ENCODE measurements around the gene DCLK2. TPM values are rescaled to one million over a fixed set of nuclear protein-coding genes. Genes with fewer than 3 reads are reported as not detected.

DCLK2 gene
- total RNA-seq, 1 donor from 2014 or later: 3.4 TPM

DNA sequence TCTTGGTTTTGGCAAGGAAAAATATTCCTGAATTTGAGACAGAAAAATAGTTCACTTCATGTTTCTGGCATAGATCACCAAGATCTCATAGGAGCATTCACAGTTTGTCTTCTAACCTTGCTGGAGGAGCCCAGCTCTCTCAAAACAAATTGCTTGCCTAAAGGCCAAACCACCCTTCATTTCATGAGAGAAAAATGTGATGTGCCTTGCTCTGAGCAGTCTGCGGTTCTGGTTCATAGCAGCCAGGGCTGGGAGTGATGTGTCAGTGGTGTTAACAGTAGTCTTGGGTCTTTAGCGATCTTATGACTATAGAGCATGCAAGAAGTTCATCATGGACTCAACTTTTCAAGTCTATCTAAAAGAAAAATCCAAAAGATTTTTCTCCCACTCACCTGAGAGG is 183.3 kb downstream of the DCLK2 start:
- no peak for TF ChIP-seq CTCF (IDR thresholded peaks at IDR 0.05; ENCODE audit: insufficient read depth, low read length, poor library complexity, severe bottlenecking)
- Histone ChIP-seq H3K4me3 (ENCODE audit: low read depth, low read length) (no peak overlapping the region), H3K36me3 (ENCODE audit: control insufficient read depth, insufficient read depth, low read length) (peaks cover 1% of the 10 kb centered on the region), H3K27me3 (ENCODE audit: control insufficient read depth, insufficient read depth, low read length) (no peaks in the 10 kb centered on the region)
- DNase-seq (ENCODE audit: low read depth): no peak

- DNase-seq (ENCODE audit: low read depth): no peak
- H3K4me3 ChIP-seq (ENCODE audit: low read depth, low read length): no peak overlapping the region
- H3K36me3 ChIP-seq (ENCODE audit: control insufficient read depth, insufficient read depth, low read length): peaks cover 1% of the 10 kb centered on the region
- H3K27me3 ChIP-seq (ENCODE audit: control insufficient read depth, insufficient read depth, low read length): no peaks in the 10 kb centered on the region
- no peak for TF ChIP-seq CTCF (IDR thresholded peaks at IDR 0.05; ENCODE audit: insufficient read depth, low read length, poor library complexity, severe bottlenecking)
Observed at GRCh38 chr4:150262611-150263010, 184.4 kb downstream of the DCLK2 start.

GRCh38 chr4:150264595-150265161 is 186.4 kb downstream of the DCLK2 start:
- no peak for DNase-seq (ENCODE audit: low read depth)
- H3K36me3 ChIP-seq (ENCODE audit: control insufficient read depth, insufficient read depth, low read length): peaks cover 1% of the 10 kb centered on the region
- no peaks in the 10 kb centered on the region for H3K27me3 ChIP-seq (ENCODE audit: control insufficient read depth, insufficient read depth, low read length)
- H3K4me3 ChIP-seq (ENCODE audit: low read depth, low read length): no peak overlapping the region
- TF ChIP-seq CTCF (IDR thresholded peaks at IDR 0.05; ENCODE audit: insufficient read depth, low read length, poor library complexity, severe bottlenecking): no peak

DNA sequence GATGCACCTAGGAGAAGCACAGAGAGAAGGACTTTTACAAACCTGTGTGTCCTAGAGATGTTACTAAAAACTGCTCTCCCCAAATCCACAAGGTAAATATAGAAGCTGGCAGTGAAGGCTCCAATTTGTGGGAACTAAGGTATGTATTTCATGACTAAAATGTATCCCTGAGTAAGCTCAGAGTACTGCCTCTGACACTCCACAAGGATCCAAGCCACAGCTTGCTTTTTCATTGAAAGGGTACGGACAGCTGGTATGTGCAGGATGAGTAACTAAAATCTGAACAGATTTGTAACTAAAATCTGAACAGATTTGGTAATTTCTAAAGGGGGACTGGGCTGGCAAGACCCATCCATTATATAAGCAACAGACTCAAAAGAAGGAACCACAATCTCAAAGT is 187.6 kb downstream of the DCLK2 start:
- peaks cover 3% of the 10 kb centered on the region for H3K36me3 ChIP-seq (ENCODE audit: control insufficient read depth, insufficient read depth, low read length)
- H3K27me3 ChIP-seq (ENCODE audit: control insufficient read depth, insufficient read depth, low read length): no peaks in the 10 kb centered on the region
- no peak for DNase-seq (ENCODE audit: low read depth)
- TF ChIP-seq CTCF (IDR thresholded peaks at IDR 0.05; ENCODE audit: insufficient read depth, low read length, poor library complexity, severe bottlenecking): no peak
- H3K4me3 ChIP-seq (ENCODE audit: low read depth, low read length): no peak overlapping the region

GRCh38 chr4:150268444-150268843 is 190.2 kb downstream of the DCLK2 start:
- no peak for DNase-seq (ENCODE audit: low read depth)
- no peak for TF ChIP-seq CTCF (IDR thresholded peaks at IDR 0.05; ENCODE audit: insufficient read depth, low read length, poor library complexity, severe bottlenecking)
- peaks cover 3% of the 10 kb centered on the region for H3K36me3 ChIP-seq (ENCODE audit: control insufficient read depth, insufficient read depth, low read length)
- H3K4me3 ChIP-seq (ENCODE audit: low read depth, low read length): no peak overlapping the region
- no peaks in the 10 kb centered on the region for H3K27me3 ChIP-seq (ENCODE audit: control insufficient read depth, insufficient read depth, low read length)

- H3K36me3 ChIP-seq (ENCODE audit: control insufficient read depth, insufficient read depth, low read length): no peaks in the 10 kb centered on the region
- no peaks in the 10 kb centered on the region for H3K27me3 ChIP-seq (ENCODE audit: control insufficient read depth, insufficient read depth, low read length)
- TF ChIP-seq CTCF (IDR thresholded peaks at IDR 0.05; ENCODE audit: insufficient read depth, low read length, poor library complexity, severe bottlenecking): no peak
- no peak for DNase-seq (ENCODE audit: low read depth)
- H3K4me3 ChIP-seq (ENCODE audit: low read depth, low read length): no peak overlapping the region
Observed at GRCh38 chr4:150278206-150278605, 200.0 kb downstream of the DCLK2 start.
